ENCODE measurements around the gene CCBE1.

The CCBE1 gene

GRCh38 chr18:59707306-59707705 is 10.1 kb upstream of the CCBE1 start:
- Histone ChIP-seq H3K9ac (ENCODE audit: low read length) (no peak overlapping the region), H3K4me3 (ENCODE audit: insufficient read depth, low read length, poor library complexity, severe bottlenecking) (no peak overlapping the region), H2AFZ (ENCODE audit: low read depth, low read length, severe bottlenecking) (no peak overlapping the region), H3K27me3 (ENCODE audit: low read length) (no peaks in the 10 kb centered on the region), H4K20me1 (ENCODE audit: low read depth, low read length) (no peaks in the 10 kb centered on the region), H3F3A (ENCODE audit: insufficient read depth) (no peaks in the 10 kb centered on the region), H3K79me2 (ENCODE audit: insufficient read depth, low read length) (no peaks in the 10 kb centered on the region), H3K27ac (ENCODE audit: low read depth, low read length) (no peak overlapping the region), H3K9me3 (ENCODE audit: insufficient read depth, low read length) (no peaks in the 10 kb centered on the region), H3K9me2 (replicated peaks; ENCODE audit: insufficient read depth, low read length) (no peaks in the 10 kb centered on the region), H3K4me2 (ENCODE audit: low read depth, low read length, poor library complexity, severe bottlenecking) (no peak overlapping the region), H3K36me3 (ENCODE audit: low read length) (no peaks in the 10 kb centered on the region)
- TF ChIP-seq CTCF (IDR thresholded peaks at IDR 0.05; ENCODE audit: insufficient read depth, low read length, poor library complexity, severe bottlenecking), result no peak
- no peak for TF ChIP-seq EZH2phosphoT487 (conservative IDR thresholded peaks at IDR 0.05; ENCODE audit: low read length)

DNA sequence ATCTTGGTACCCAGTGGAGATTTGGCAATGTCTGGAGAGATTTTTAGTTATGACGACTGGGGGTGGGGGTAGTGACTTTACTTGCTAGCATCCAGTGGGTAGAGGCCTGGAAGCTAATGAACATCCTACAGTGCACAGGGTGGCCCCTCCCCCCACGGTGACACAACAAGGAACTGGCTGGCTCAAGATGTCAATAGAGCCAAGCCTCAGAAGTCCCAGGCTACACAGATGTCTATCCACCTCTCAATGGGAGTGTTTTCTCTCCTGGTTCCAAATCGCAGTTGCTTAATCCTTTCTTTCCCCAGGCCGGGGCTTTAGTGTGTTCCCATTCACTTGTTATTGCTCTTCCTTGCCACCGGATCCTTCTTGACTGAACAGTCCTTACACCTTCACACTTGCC is 9.3 kb upstream of the CCBE1 start:
- H3K36me3 ChIP-seq (ENCODE audit: low read length), result no peaks in the 10 kb centered on the region
- no peaks in the 10 kb centered on the region for H3F3A ChIP-seq (ENCODE audit: insufficient read depth)
- H3K4me3 ChIP-seq (ENCODE audit: insufficient read depth, low read length, poor library complexity, severe bottlenecking), result no peak overlapping the region
- no peak overlapping the region for H3K27ac ChIP-seq (ENCODE audit: low read depth, low read length)
- TF ChIP-seq CTCF (IDR thresholded peaks at IDR 0.05; ENCODE audit: insufficient read depth, low read length, poor library complexity, severe bottlenecking) (no peak), EZH2phosphoT487 (conservative IDR thresholded peaks at IDR 0.05; ENCODE audit: low read length) (no peak)
- H4K20me1 ChIP-seq (ENCODE audit: low read depth, low read length), result no peaks in the 10 kb centered on the region
- no peaks in the 10 kb centered on the region for H3K27me3 ChIP-seq (ENCODE audit: low read length)
- H3K9me3 ChIP-seq (ENCODE audit: insufficient read depth, low read length), result no peaks in the 10 kb centered on the region
- no peak overlapping the region for H3K4me2 ChIP-seq (ENCODE audit: low read depth, low read length, poor library complexity, severe bottlenecking)
- H3K79me2 ChIP-seq (ENCODE audit: insufficient read depth, low read length), result no peaks in the 10 kb centered on the region
- no peak overlapping the region for H2AFZ ChIP-seq (ENCODE audit: low read depth, low read length, severe bottlenecking)
- no peak overlapping the region for H3K9ac ChIP-seq (ENCODE audit: low read length)
- H3K9me2 ChIP-seq (replicated peaks; ENCODE audit: insufficient read depth, low read length), result no peaks in the 10 kb centered on the region

DNA sequence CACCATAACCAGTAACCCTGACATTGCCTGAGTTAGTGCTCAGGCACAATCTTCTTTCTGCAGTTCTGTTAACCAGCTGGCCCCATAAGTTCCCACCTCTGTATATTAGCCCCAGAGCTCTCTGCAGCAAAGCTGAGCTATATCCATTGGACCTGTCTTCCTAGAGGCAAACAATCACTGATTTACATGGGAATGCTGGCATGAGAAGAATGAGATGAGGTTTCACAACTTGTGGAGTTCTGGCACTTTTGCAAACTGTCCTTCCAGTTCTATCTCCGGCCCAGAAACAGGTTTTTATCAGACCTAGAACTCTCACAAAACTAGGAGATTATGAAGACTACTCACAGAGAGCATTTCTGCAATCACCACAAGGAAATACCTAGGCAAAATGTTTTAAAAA is 7.9 kb upstream of the CCBE1 start:
- Histone ChIP-seq H3K4me3 (ENCODE audit: insufficient read depth, low read length, poor library complexity, severe bottlenecking) (no peak overlapping the region), H3K9me3 (ENCODE audit: insufficient read depth, low read length) (no peaks in the 10 kb centered on the region), H3F3A (ENCODE audit: insufficient read depth) (no peaks in the 10 kb centered on the region), H3K4me2 (ENCODE audit: low read depth, low read length, poor library complexity, severe bottlenecking) (no peak overlapping the region), H2AFZ (ENCODE audit: low read depth, low read length, severe bottlenecking) (no peak overlapping the region), H3K9me2 (replicated peaks; ENCODE audit: insufficient read depth, low read length) (no peaks in the 10 kb centered on the region), H3K27me3 (ENCODE audit: low read length) (no peaks in the 10 kb centered on the region), H3K27ac (ENCODE audit: low read depth, low read length) (no peak overlapping the region), H4K20me1 (ENCODE audit: low read depth, low read length) (no peaks in the 10 kb centered on the region), H3K36me3 (ENCODE audit: low read length) (no peaks in the 10 kb centered on the region), H3K79me2 (ENCODE audit: insufficient read depth, low read length) (no peaks in the 10 kb centered on the region), H3K9ac (ENCODE audit: low read length) (no peak overlapping the region)
- TF ChIP-seq CTCF (IDR thresholded peaks at IDR 0.05; ENCODE audit: insufficient read depth, low read length, poor library complexity, severe bottlenecking) (no peak), EZH2phosphoT487 (conservative IDR thresholded peaks at IDR 0.05; ENCODE audit: low read length) (no peak)

GRCh38 chr18:59704146-59704545 is 6.9 kb upstream of the CCBE1 start:
- Histone ChIP-seq H3K9me2 (replicated peaks; ENCODE audit: insufficient read depth, low read length) (no peaks in the 10 kb centered on the region), H2AFZ (ENCODE audit: low read depth, low read length, severe bottlenecking) (no peak overlapping the region), H3K4me3 (ENCODE audit: insufficient read depth, low read length, poor library complexity, severe bottlenecking) (no peak overlapping the region), H3K27ac (ENCODE audit: low read depth, low read length) (no peak overlapping the region), H3K9me3 (ENCODE audit: insufficient read depth, low read length) (no peaks in the 10 kb centered on the region), H3K36me3 (ENCODE audit: low read length) (no peaks in the 10 kb centered on the region), H3K4me2 (ENCODE audit: low read depth, low read length, poor library complexity, severe bottlenecking) (no peak overlapping the region), H3K79me2 (ENCODE audit: insufficient read depth, low read length) (no peaks in the 10 kb centered on the region), H3K27me3 (ENCODE audit: low read length) (no peaks in the 10 kb centered on the region), H4K20me1 (ENCODE audit: low read depth, low read length) (no peaks in the 10 kb centered on the region), H3F3A (ENCODE audit: insufficient read depth) (no peaks in the 10 kb centered on the region), H3K9ac (ENCODE audit: low read length) (no peak overlapping the region)
- TF ChIP-seq CTCF (IDR thresholded peaks at IDR 0.05; ENCODE audit: insufficient read depth, low read length, poor library complexity, severe bottlenecking), result no peak
- TF ChIP-seq EZH2phosphoT487 (conservative IDR thresholded peaks at IDR 0.05; ENCODE audit: low read length), result no peak

Measured in SU-DHL-6 (cell line).